ENCODE results near the gene ZBTB17. TPM values are rescaled to one million over a fixed set of nuclear protein-coding genes. Genes with fewer than 3 reads are reported as not detected.
"Not testable (repeated sequence)": the region's sequence is repeated elsewhere in the genome, so short reads cannot be mapped to it uniquely, and the experiment has no call there.

Gene ZBTB17
- total RNA-seq, 1 experiment from 2014 or later, result 37.0 TPM

GRCh38 chr1:16011936-16012589 lies 36.2 kb upstream of the ZBTB17 start:
- DNase-seq (ENCODE audit: low read depth), result no peak

- no peak for DNase-seq (ENCODE audit: low read depth)
Observed at GRCh38 chr1:16010837-16011236, 34.9 kb upstream of the ZBTB17 start.

GRCh38 chr1:16009678-16010077 lies 33.8 kb upstream of the ZBTB17 start:
- DNase-seq (ENCODE audit: low read depth), result no peak

GRCh38 chr1:16009030-16009460 lies 33.1 kb upstream of the ZBTB17 start:
- peak; percentile 59 for DNase-seq (ENCODE audit: low read depth)

GRCh38 chr1:16007671-16008341 lies 31.9 kb upstream of the ZBTB17 start:
- no peak for DNase-seq (ENCODE audit: low read depth)

- peak; percentile 31 for DNase-seq (ENCODE audit: low read depth)
Observed at GRCh38 chr1:16006552-16007485, 30.9 kb upstream of the ZBTB17 start.

- DNase-seq (ENCODE audit: low read depth), result no peak
Observed at GRCh38 chr1:16006010-16006409, 30.1 kb upstream of the ZBTB17 start.

GRCh38 chr1:16005597-16005996 lies 29.7 kb upstream of the ZBTB17 start:
- no peak for DNase-seq (ENCODE audit: low read depth)

GRCh38 chr1:16001274-16001673 lies 25.4 kb upstream of the ZBTB17 start:
- not testable (repeated sequence) for DNase-seq (ENCODE audit: low read depth)

GRCh38 chr1:15998929-15999328 lies 23.0 kb upstream of the ZBTB17 start:
- DNase-seq (ENCODE audit: low read depth), result no peak

GRCh38 chr1:15997637-15998280 lies 21.9 kb upstream of the ZBTB17 start:
- DNase-seq (ENCODE audit: low read depth), result no peak

- no peak for DNase-seq (ENCODE audit: low read depth)
Observed at GRCh38 chr1:15997076-15997585, 21.2 kb upstream of the ZBTB17 start.

GRCh38 chr1:15994590-15995351 lies 18.9 kb upstream of the ZBTB17 start:
- DNase-seq (ENCODE audit: low read depth), result peak; percentile 47

GRCh38 chr1:15994081-15994480 lies 18.2 kb upstream of the ZBTB17 start:
- no peak for DNase-seq (ENCODE audit: low read depth)

- DNase-seq (ENCODE audit: low read depth), result no peak
Observed at GRCh38 chr1:15993666-15994065, 17.8 kb upstream of the ZBTB17 start.

- no peak for DNase-seq (ENCODE audit: low read depth)
Observed at GRCh38 chr1:15992582-15993500, 16.9 kb upstream of the ZBTB17 start.

- DNase-seq (ENCODE audit: low read depth), result no peak
Observed at GRCh38 chr1:15992187-15992553, 16.3 kb upstream of the ZBTB17 start.

- no peak for DNase-seq (ENCODE audit: low read depth)
Observed at GRCh38 chr1:15991427-15992186, 15.7 kb upstream of the ZBTB17 start.

GRCh38 chr1:15989776-15990175 lies 13.9 kb upstream of the ZBTB17 start:
- DNase-seq (ENCODE audit: low read depth), result no peak
